Activated T-helper 9 cell treated with anti-CD3 and anti-CD28 coated beads, Interleukin-2, amount 50 U/mL, for 16 hours (primary cell): ENCODE data around the gene MRPS15.
"Not testable (repeated sequence)": the region's sequence is repeated elsewhere in the genome, so short reads cannot be mapped to it uniquely, and the experiment has no call there.

Experiments
- DNase-seq: peaks from one replicate; pipeline ENCODE4 v3.0.0-alpha.2; 2020; ENCODE audit warnings: low read depth

Gene MRPS15

GRCh38 chr1:36482724-36483388 lies 18.7 kb upstream of the MRPS15 start, which contains the start of gene CSF3R:
Gene CSF3R, minus strand, starts transcription at chr1:36482913. Its CDS starts 3,417 bp downstream, at chr1:36479496.
- DNase-seq: no peak

- DNase-seq: no peak
These were observed 17.9 kb upstream of the MRPS15 start for GRCh38 chr1:36481771-36482723.

GRCh38 chr1:36481091-36481490 lies 16.9 kb upstream of the MRPS15 start:
- no peak for DNase-seq

GRCh38 chr1:36480161-36480560 lies 16.0 kb upstream of the MRPS15 start:
- no peak for DNase-seq

- no peak for DNase-seq
These were observed 15.4 kb upstream of the MRPS15 start for GRCh38 chr1:36479505-36480051.

- not testable (repeated sequence) for DNase-seq
These were observed 13.4 kb upstream of the MRPS15 start for GRCh38 chr1:36477615-36478014.

- no peak for DNase-seq
These were observed 12.8 kb upstream of the MRPS15 start for GRCh38 chr1:36476945-36477344.

- no peak for DNase-seq
These were observed 11.9 kb upstream of the MRPS15 start for GRCh38 chr1:36475910-36476604.

- DNase-seq: no peak
These were observed 11.2 kb upstream of the MRPS15 start for GRCh38 chr1:36475341-36475740.

GRCh38 chr1:36472656-36473055 lies 8.5 kb upstream of the MRPS15 start:
- DNase-seq: no peak

GRCh38 chr1:36471830-36472641 lies 7.9 kb upstream of the MRPS15 start:
- no peak for DNase-seq

- DNase-seq: no peak
These were observed 5.0 kb upstream of the MRPS15 start for GRCh38 chr1:36469163-36469562.

- no peak for DNase-seq
These were observed 3.7 kb upstream of the MRPS15 start for GRCh38 chr1:36467700-36468455.

GRCh38 chr1:36467027-36467410 lies 2.8 kb upstream of the MRPS15 start:
- no peak for DNase-seq

GRCh38 chr1:36466370-36467026 lies 2.3 kb upstream of the MRPS15 start:
- no peak for DNase-seq

- no peak for DNase-seq
These were observed 1.7 kb upstream of the MRPS15 start for GRCh38 chr1:36465731-36466369.

GRCh38 chr1:36464605-36465393 lies 615 bp upstream of the MRPS15 start:
- DNase-seq: no peak

- DNase-seq: no peak
These were observed 751 bp downstream of the MRPS15 start for GRCh38 chr1:36463463-36463802.

GRCh38 chr1:36458910-36459309 lies 5.3 kb downstream of the MRPS15 start:
- DNase-seq: peak; percentile 31
